Esophagus mucosa (tissue), 1 donor: Measurements from ENCODE around the gene BMP4. TPM values are rescaled to one million over a fixed set of nuclear protein-coding genes. Genes with fewer than 3 reads are reported as not detected.

Experiments used
- ATAC-seq: fragments of 200-7000 bp; cut with Tn5 transposase; one replicate; pipeline ENCODE4 v1.9.1; 2020
- total RNA-seq: library from RNA; stranded (reverse); gene quantifications from one replicate; pipeline ENCODE4 v1.2.4, GENCODE V29; 2023
- donor health status: DM: yes; HTN: yes; CAD: no.

BMP4 gene
- total RNA-seq, 1 donor from 2014 or later: 2.0 TPM

DNA sequence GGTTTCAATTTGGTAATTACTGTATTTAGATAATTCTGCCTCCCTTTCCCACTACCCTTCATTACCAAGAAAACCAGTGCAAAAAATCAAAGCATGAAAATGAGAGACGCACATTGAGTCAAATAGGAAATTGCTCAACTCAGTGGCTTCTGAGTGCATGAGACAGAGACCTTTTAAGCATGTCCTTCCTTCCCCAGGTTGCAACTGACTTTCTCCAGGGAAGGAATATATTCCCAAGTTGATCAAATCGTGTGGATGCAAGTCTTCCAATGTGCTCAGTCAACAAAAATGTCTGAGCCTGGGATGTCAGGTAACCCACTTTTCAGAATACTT, 12.9 kb downstream of the BMP4 start:
- no peak for ATAC-seq

DNA sequence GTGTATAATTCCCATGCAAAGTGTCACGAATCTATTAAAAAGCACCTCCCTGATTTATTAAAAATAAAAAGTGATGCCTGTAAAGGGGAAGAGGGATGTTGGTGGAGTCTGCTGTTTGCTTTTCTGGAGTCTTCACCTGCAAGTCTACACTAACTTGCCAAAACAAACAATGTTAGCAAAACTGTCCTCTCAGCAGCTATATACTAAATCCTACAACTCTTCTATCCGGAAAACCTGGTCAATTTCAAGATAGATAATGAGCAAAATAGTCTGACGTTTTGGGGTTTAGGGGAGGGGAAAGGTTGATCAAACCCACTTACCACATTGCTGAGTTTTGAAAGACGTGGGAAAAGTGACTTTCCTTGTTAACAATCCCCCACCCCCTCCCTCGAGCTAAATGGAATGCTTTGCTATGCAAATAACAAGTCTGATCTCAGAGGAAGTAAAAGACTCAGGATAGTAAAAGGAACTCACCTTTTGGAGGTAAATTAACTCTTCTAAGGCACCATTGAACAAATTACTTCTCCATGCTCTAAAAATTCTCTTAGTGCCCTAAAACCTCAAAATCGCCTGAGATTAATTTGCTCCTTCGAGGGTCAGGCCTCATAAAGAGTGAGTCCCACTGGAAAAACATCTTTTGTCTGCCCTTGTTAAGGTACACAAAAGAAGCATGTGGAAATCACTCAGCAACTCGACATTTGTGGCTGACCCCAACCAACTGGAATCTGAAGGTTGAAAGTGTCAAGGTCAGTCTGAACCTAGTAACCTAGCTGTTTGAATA, 13.5 kb downstream of the BMP4 start:
- ATAC-seq: no peak

GRCh38 chr14:53938136-53938837, 18.3 kb downstream of the BMP4 start:
- ATAC-seq: no peak

- no peak for ATAC-seq
These were observed 21.7 kb downstream of the BMP4 start for GRCh38 chr14:53934778-53935414.

DNA sequence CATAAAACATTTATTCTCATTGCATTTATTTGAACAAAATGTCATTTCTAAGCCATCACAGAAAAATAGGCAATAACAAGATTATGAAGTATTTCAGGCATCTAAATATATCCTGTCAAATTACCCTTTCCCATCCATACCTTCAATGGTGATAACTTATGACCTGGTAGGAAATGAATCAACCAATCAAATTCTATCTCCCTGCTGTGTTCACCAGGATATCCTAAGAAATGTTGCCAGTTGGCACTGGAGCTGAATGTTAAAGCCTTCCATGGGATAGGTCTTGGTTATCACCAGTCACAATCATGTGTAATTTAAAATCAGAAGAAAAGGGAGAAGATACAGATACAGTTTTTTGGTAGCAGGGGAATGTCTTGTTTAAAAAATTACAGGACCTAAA, 23.7 kb downstream of the BMP4 start:
- ATAC-seq: no peak

GRCh38 chr14:53929871-53930715, 26.5 kb downstream of the BMP4 start:
- ATAC-seq: no peak

GRCh38 chr14:53927171-53927570, 29.5 kb downstream of the BMP4 start:
- ATAC-seq: no peak

GRCh38 chr14:53925201-53925766, 31.3 kb downstream of the BMP4 start:
- ATAC-seq: no peak

GRCh38 chr14:53924753-53925152, 31.9 kb downstream of the BMP4 start:
- ATAC-seq: peak; percentile 95

- ATAC-seq: peak; percentile 70
These were observed 35.6 kb downstream of the BMP4 start for GRCh38 chr14:53921027-53921426.

DNA sequence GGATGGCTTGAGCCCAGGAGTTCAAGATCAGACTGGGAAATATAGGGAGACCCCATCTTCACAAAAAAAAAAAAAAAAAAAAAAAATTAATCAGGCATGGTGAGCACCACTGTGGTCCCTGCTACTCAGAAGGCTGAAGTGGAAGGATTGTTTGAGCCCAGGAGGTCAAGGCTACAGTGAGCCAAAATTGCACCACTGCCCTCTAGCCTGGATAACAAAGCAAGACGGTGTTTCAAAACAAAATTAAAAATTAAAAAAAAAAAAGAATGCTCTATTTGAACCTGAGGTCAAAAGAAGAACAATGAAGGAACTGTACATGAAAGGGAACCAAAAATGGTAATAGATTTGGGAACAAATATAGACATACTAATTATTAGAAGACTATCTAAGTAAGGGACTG, 40.4 kb downstream of the BMP4 start:
- no peak for ATAC-seq

GRCh38 chr14:53915364-53916014, 41.1 kb downstream of the BMP4 start:
- no peak for ATAC-seq

GRCh38 chr14:53912021-53912420, 44.6 kb downstream of the BMP4 start:
- ATAC-seq: no peak

DNA sequence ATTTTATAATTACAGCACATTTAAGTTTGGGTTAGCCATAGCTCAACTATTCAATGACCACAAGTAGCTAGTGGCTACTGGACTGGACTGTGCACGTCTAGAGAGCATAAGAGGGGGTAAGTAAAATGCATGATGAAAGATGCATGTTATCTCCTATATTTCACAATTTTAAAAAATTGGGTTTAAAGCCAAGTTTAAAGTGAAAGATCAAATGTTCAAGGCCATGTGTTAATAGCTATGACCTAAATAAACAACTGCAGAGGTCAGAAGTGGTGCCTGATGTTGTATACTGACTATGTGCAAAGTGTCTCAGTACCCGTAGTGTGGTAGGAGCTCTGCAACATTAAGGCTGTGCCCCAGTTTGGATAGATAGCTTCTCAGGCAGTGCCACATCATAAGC, 48.2 kb downstream of the BMP4 start:
- no peak for ATAC-seq

- ATAC-seq: no peak
These were observed 54.3 kb downstream of the BMP4 start for GRCh38 chr14:53902307-53902706.

DNA sequence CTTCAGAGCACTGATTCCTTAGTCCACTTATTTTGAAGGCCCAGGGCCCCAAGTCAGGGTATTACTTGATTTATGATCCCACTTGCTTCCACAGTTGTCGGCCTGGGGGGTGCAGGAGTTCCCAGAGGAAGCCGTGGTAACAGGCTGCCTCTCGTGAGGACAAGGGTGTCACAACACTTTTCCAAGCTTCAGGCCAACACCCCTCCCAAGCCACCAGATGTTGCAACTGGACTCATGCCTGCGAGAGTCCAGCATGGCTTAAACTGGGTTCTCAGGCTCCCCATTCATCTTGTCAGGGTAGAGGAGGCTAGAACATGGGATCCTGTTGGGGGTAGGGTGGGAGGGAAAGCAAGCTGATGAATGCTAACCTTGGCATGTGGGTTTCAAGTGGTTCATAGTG, 56.1 kb downstream of the BMP4 start:
- ATAC-seq: no peak
